Brain microvascular endothelial cell (primary cell): ENCODE measurements around the gene EBF4.

Experiments used
- DNase-seq: peaks from one replicate; pipeline ENCODE4 v3.0.0-alpha.2; 2020
- H3K27ac ChIP-seq: fragments of 250-450 bp; sonication (Bioruptor Pico); 2 replicates; pipeline ENCODE4 v1.5.1; 2020; ENCODE audit warnings: mild to moderate bottlenecking, moderate library complexity
- H3K27me3 ChIP-seq: fragments of 250-450 bp; sonication (Bioruptor Pico); replicated peaks from 2 replicates; pipeline ENCODE4 v1.5.1; 2020; ENCODE audit warnings: mild to moderate bottlenecking
- H3K36me3 ChIP-seq: fragments of 250-450 bp; sonication (Bioruptor Pico); replicated peaks from 2 replicates; pipeline ENCODE4 v1.5.1; 2020; ENCODE audit warnings: mild to moderate bottlenecking
- H3K4me3 ChIP-seq: 2 replicates; pipeline ENCODE4 v1.5.1; 2011; ENCODE audit warnings: low read depth, mild to moderate bottlenecking, control low read depth, low read length, moderate library complexity
- CTCF ChIP-seq: IDR thresholded peaks from 2 replicates; pipeline ENCODE4 v1.5.1; 2011; ENCODE audit warnings: low read depth, mild to moderate bottlenecking, moderate library complexity, low read length, control low read depth, inconsistent platforms; ENCODE audit errors: missing control alignments
- in situ Hi-C: cut with HindIII; loops from 2 replicates; pipeline ENCODE4 v1.10.0; 2017; ENCODE audit warnings: low sequenced_read_pairs, low pct_ligation_motif_present

The EBF4 gene

GRCh38 chr20:2757001-2757400, 64.4 kb downstream of the EBF4 start:
- Histone ChIP-seq H3K27me3 (peaks cover 26% of the 10 kb centered on the region), H3K36me3 (no peaks in the 10 kb centered on the region), H3K4me3 (no peak overlapping the region), H3K27ac (no peak overlapping the region)
- in situ Hi-C loops, result no loop called here
- DNase-seq, result no peak
- no peak for TF ChIP-seq CTCF

GRCh38 chr20:2757969-2758368, 65.4 kb downstream of the EBF4 start:
- H3K27me3 ChIP-seq, result peaks cover 16% of the 10 kb centered on the region
- no peak overlapping the region for H3K27ac ChIP-seq
- TF ChIP-seq CTCF, result no peak
- no peak overlapping the region for H3K4me3 ChIP-seq
- in situ Hi-C loops, result no loop called here
- DNase-seq, result no peak
- H3K36me3 ChIP-seq, result no peaks in the 10 kb centered on the region

GRCh38 chr20:2759143-2759542, 66.6 kb downstream of the EBF4 start:
- peaks cover 6% of the 10 kb centered on the region for H3K27me3 ChIP-seq

GRCh38 chr20:2759603-2760296, 67.2 kb downstream of the EBF4 start:
- H3K27me3 ChIP-seq, result peaks cover 2% of the 10 kb centered on the region
- no peaks in the 10 kb centered on the region for H3K36me3 ChIP-seq
- H3K4me3 ChIP-seq, result no peak overlapping the region
- TF ChIP-seq CTCF, result no peak
- H3K27ac ChIP-seq, result no peak overlapping the region
- no peak for DNase-seq
- in situ Hi-C loops, result no loop called here

More at GRCh38 chr20:2759143-2759542, 66.6 kb downstream of the EBF4 start:
- no peaks in the 10 kb centered on the region for H3K36me3 ChIP-seq
- no peak for TF ChIP-seq CTCF
- DNase-seq, result no peak
- H3K4me3 ChIP-seq, result no peak overlapping the region
- no peak overlapping the region for H3K27ac ChIP-seq
- in situ Hi-C loops, result no loop called here

GRCh38 chr20:2760297-2760951, 67.8 kb downstream of the EBF4 start:
- no peak overlapping the region for H3K27ac ChIP-seq
- H3K27me3 ChIP-seq, result peaks cover 2% of the 10 kb centered on the region
- DNase-seq, result no peak
- in situ Hi-C loops, result no loop called here
- H3K4me3 ChIP-seq, result no peak overlapping the region
- TF ChIP-seq CTCF, result no peak
- H3K36me3 ChIP-seq, result no peaks in the 10 kb centered on the region
